ENCODE results near the gene ADGRG3.
A peak's percentile ranks its signal among the peaks of the same experiment; 100 is the strongest.

Gene ADGRG3, protein sequence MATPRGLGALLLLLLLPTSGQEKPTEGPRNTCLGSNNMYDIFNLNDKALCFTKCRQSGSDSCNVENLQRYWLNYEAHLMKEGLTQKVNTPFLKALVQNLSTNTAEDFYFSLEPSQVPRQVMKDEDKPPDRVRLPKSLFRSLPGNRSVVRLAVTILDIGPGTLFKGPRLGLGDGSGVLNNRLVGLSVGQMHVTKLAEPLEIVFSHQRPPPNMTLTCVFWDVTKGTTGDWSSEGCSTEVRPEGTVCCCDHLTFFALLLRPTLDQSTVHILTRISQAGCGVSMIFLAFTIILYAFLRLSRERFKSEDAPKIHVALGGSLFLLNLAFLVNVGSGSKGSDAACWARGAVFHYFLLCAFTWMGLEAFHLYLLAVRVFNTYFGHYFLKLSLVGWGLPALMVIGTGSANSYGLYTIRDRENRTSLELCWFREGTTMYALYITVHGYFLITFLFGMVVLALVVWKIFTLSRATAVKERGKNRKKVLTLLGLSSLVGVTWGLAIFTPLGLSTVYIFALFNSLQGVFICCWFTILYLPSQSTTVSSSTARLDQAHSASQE

DNA sequence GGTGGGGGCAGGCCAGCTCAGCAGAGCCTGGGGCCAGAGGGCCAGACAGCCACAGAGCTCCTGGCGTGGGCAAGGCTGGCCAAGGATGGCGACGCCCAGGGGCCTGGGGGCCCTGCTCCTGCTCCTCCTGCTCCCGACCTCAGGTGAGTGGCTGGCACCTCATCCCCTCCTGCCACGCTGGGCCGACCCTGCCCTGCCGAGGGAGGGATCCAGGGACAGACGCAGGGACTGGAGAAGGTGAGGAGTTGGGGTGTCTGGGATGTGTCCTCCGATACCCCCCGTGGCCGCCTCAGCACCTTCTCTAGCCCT is at the start of gene ADGRG3:
Gene ADGRG3, plus strand, starts transcription at position 44 of the 309 bp plus-strand sequence. Its CDS starts 42 bp downstream, at position 86.
- DNase-seq, result no peak

DNA sequence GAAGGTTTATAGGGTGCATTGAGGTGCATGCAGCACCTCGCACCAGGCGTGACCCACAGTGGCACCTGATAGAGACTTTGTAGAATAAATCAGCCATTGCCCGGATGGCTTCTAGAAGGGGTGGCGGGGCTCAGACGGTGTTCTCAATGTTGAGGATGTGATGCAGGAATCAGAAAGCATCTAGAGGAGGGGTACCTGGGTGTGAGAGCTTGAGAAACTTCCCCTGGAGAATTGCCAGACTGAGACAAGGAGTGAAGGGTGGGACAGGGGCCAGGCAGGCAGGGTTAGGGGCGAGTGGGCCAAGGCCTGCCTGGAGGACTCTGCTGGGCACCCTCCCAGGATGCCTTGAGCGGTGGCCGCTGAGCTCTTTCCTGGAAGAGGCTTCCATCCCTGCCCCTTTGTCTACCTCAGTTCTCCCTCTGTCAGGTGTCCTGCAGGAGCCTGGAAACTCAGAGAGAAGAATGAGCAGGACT is 48.9 kb upstream of the ADGRG3 start:
- no peak for DNase-seq

GRCh38 chr16:57619606-57620334 is 48.3 kb upstream of the ADGRG3 start:
- no peak for DNase-seq

- no peak for DNase-seq
Measured at GRCh38 chr16:57620335-57621231, 47.5 kb upstream of the ADGRG3 start.

GRCh38 chr16:57621521-57622271 is 46.4 kb upstream of the ADGRG3 start:
- no peak for DNase-seq

DNA sequence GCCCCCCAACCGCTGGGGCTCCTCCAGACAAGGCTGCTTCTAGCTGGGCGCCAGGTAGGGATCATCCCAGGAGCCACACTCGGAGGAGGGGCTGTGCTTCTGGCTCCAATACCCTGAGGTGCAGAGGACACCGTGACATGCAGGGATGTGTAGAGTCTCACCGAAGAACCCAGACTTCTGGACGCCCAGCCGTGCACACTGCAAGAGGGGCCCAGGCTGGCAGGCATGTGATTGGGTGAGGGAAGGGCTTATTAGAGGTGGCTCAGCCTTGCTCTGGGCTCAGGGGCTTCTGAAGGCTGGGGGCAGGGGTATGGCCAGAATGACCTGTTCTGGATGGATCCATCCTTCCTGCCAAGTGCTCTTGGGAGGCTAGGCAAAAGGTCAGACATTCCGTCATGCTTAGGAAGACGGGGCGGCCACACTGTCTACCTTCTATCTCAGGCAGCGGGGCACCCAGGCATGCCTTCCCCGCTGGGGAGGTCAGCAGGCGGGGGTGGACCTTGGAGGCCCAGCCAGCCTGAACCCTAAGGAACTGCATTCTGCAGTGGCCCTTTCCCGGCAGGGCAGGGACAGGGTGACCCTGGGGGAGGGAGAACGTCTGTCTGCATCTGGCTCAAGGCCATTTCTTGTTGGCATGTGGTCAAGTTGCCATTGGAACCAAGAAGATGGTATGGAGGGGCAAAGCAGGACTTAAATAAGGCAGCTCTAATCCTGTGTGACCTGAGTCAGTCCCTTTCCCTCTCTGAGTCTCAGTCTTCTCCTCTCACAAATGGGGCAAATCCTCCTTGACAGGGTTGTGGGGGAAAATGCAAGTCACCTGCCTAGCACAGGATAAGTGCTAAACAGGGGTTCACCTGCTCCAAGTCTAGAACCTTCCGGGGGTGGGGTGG is 45.5 kb upstream of the ADGRG3 start:
- DNase-seq, result no peak

- no peak for DNase-seq
Measured at GRCh38 chr16:57623251-57624043, 44.7 kb upstream of the ADGRG3 start.

GRCh38 chr16:57624044-57624688 is 43.9 kb upstream of the ADGRG3 start:
- no peak for DNase-seq

DNA sequence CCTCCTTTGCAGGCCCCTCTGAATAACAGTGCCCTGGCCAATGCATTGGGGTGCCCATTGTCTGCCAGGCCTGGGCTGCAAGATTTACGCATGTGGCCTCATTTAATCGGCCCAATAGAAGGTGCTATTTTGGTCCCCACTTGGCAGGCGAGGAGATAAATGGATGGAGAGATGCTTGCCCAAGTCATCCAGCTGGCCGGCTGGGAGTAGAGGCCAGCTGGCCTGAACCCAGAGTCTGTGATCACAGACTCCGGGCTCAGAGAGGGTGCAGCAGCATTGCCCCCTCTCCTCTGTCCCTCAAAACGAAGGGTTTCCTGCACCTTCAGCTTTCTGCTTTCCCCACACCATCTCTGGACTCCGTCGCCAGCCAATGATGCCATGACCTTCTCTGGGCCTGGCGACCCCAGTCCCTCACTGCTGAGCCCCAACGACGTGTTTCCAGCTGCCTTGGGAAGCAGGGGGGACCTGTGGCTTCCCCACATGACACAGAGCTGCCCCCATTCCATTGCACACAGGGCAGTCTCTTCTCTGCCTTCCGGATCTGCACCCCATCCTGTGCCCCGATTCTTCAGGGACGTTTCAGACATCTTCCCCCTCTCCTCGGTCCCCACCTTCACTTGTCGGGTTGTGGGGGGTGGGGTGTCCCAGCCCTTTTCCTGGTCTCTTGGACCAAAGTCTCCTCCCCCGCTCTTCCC is 43.2 kb upstream of the ADGRG3 start:
- DNase-seq, result no peak

DNA sequence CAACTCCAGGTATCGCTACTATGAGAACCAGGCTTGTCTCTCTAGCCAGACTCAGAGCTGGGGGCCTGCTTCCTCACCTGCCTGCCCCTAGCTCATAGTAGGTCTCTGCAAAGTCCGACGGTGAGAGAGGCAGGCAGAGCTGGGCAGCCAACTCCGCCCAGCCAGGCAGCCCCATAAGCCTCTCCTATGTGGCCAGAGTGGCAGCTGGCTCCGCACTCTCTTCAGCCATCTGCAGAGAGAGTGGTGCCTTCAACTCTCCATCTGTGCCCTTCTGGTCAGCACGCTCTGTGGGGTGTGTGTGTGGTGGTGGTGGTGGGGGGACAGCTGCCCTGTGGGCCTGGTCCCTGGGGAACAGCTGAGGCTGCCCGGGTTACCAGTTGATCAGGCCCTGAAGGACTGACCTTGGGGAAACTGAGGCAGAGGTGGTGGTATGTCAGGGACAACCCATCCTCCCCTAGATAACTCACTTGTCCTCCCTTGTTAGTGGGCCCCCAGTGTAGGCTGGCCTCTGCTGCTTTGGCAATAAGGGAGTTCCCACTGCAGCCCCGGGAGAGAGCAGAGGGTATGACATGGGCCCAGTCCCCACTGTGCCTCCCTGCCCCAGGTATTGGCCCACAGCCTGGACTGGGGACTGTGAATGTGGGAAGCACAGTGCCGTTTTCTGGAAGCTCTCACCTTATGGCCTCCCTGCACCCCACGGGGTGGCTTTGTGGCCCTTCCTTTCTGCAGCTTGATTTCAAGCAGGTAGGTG is 41.5 kb upstream of the ADGRG3 start:
- no peak for DNase-seq

GRCh38 chr16:57627184-57627871 is 40.8 kb upstream of the ADGRG3 start:
- DNase-seq, result no peak

- peak; percentile 74 to 77 for DNase-seq
Measured at GRCh38 chr16:57628008-57628781, 39.9 kb upstream of the ADGRG3 start, which contains the start of gene ADGRG1. Gene ADGRG1 (plus strand): TSS chr16:57628630. CDS start chr16:57650288, 21,658 bp downstream.

- DNase-seq, result no peak
Measured at GRCh38 chr16:57628783-57629293, 39.3 kb upstream of the ADGRG3 start.

DNA sequence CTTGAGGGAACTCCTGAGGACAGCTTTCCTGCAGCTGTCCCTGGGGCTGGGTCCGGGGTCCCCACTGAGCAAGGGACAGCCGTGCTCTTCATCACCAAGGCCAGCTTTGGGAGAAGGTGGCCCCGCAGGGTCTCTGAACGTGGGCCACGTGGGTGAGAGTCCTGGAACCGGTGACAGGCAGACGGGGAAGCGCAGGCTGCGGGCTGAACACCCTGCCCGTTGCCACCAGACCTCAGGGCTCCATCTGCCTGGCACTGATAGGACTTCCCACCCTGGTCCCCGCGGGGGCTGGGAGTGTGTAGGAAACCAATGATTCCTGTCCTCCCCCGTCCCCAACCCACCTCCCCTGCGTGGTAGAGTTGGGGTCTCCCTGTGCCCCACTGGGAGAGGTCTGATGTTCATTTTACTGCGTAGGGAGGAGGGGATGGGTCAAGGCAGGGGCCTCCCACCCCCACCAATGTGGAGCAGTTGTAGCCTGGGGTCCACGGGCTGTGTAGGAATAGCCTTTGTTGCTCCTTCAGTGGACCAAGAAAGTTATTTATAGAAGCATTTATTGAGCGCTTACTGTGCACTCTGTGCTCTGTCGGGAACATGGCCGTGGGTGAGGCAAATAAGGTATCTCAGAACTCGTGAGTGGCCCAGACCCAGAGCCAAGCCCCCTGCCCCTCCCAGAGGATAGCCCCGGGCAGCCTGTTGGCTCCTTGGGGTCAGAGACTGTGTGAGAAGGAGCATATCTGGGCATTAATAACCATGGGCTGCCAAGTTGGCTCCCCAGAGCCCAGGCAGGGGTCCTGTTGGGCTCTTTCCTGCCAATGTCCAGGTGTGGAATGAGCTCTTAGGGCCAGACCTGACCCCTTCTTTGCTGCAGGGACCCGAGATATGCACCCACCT is 38.3 kb upstream of the ADGRG3 start:
- no peak for DNase-seq

DNA sequence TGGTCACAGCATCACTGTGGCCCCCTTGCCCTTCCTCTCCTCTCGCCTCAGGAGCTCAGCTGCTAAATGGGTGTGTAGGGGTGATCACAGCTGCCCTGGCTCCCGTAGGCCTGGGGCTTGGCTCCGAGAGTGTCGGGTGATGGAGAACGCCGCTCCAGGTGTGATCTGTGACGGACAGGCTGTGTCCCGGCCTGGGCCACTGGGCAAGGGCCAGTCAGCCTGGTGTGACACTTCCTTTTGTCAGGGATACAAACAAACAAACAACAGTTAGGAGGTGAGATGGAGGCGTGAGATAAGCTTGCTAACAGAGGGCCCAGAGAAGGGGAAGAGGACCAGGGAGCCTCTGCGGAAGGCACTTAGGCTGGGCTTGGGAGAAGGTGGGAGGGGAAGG is 37.7 kb upstream of the ADGRG3 start:
- no peak for DNase-seq
